H1 (cell line): Measurements from ENCODE around the gene ADIPOR1. TPM values are rescaled to one million over a fixed set of nuclear protein-coding genes. Genes with fewer than 3 reads are reported as not detected.

Source experiments
- CTCF ChIA-PET: fragments of 300-600 bp; sonication (Branson Sonifier 250); formaldehyde crosslinking; loops from one replicate; lab custom pipeline; 2021; ENCODE audit not compliant: partially characterized antibody; lab: Charles Lee
- POLR2A ChIA-PET: fragments of 300-600 bp; sonication (Branson Sonifier 250); formaldehyde crosslinking; loops from one replicate; lab custom pipeline; 2021; ENCODE audit warnings: inconsistent platforms; ENCODE audit not compliant: partially characterized antibody; lab: Charles Lee
- DNase-seq, 2 experiments: peaks; one replicate each; pipeline versions ENCODE4 v3.0.0 to v3.0.0-alpha.2; 2010 to 2022; ENCODE audit warnings: low spot score in 2 of 2, low read depth in 1 of 2, mixed read lengths in 1 of 2
- FAIRE-seq: peaks from 2 replicates; lab custom pipeline; 2011; peaks lifted over from hg19 to GRCh38; lab: Jason Lieb, UNC
- H2AFZ ChIP-seq: 2 replicates; pipeline ENCODE4 v1.8.1; 2012; ENCODE audit warnings: low read length, inconsistent platforms
- H2AK5ac ChIP-seq: 2 replicates; pipeline ENCODE4 v1.6.1; 2013; ENCODE audit warnings: low read depth, low read length
- H2BK120ac ChIP-seq: replicated peaks from 2 replicates; pipeline ENCODE3; 2013; ENCODE audit warnings: low read depth, low read length, inconsistent platforms
- H2BK12ac ChIP-seq: 2 replicates; pipeline ENCODE4 v1.6.1; 2013; ENCODE audit warnings: low read depth, low read length
- H2BK15ac ChIP-seq: 2 replicates; pipeline ENCODE4 v1.6.1; 2013; ENCODE audit warnings: low read length
- H2BK20ac ChIP-seq: 2 replicates; pipeline ENCODE4 v1.6.1; 2013; ENCODE audit warnings: low read length
- H2BK5ac ChIP-seq: 2 replicates; pipeline ENCODE4 v1.6.1; 2013; ENCODE audit warnings: low read depth, low read length
- H3K14ac ChIP-seq: 2 replicates; pipeline ENCODE4 v1.6.1; 2013; ENCODE audit warnings: inconsistent platforms; ENCODE audit not compliant: insufficient read length
- H3K18ac ChIP-seq: 2 replicates; pipeline ENCODE4 v1.6.1; 2013; ENCODE audit warnings: low read length; ENCODE audit errors: extremely low read depth
- H3K23ac ChIP-seq: 2 replicates; pipeline ENCODE4 v1.6.1; 2013; ENCODE audit warnings: inconsistent platforms; ENCODE audit not compliant: insufficient read length
- H3K23me2 ChIP-seq: 2 replicates; pipeline ENCODE4 v1.6.1; 2013; ENCODE audit warnings: low read depth, low read length
- H3K27ac ChIP-seq: 2 replicates; pipeline ENCODE4 v1.6.1; 2011; ENCODE audit warnings: low read depth, low read length, inconsistent platforms
- H3K27me3 ChIP-seq, 4 experiments: replicated peaks in 1 of 4; 1 replicate in 1 of 4; 2 replicates in 3 of 4; pipeline versions ENCODE4 v1.6.1 to v1.8.1; 2011 to 2013; ENCODE audit warnings: low read length in 3 of 4, mild to moderate bottlenecking in 3 of 4, inconsistent platforms in 2 of 4, mixed read lengths in 2 of 4, moderate library complexity in 1 of 4; ENCODE audit not compliant: control insufficient read depth in 3 of 4, insufficient read depth in 3 of 4; ENCODE audit errors: extremely low read depth in 1 of 4
- H3K36me3 ChIP-seq, 4 experiments: 2 replicates each; pipeline versions ENCODE4 v1.6.1 to v1.8.1; 2011 to 2013; ENCODE audit warnings: mild to moderate bottlenecking in 4 of 4, low read length in 3 of 4, moderate library complexity in 2 of 4, control low read depth in 1 of 4, inconsistent platforms in 1 of 4; ENCODE audit not compliant: insufficient read depth in 4 of 4, control insufficient read depth in 2 of 4
- H3K4ac ChIP-seq: replicated peaks from 2 replicates; pipeline ENCODE3; 2013; ENCODE audit warnings: low read length, low read depth, mixed read lengths, inconsistent platforms; ENCODE audit not compliant: insufficient read length
- H3K4me1 ChIP-seq, 4 experiments: replicated peaks in 1 of 4; 1 replicate in 1 of 4; 2 replicates in 3 of 4; pipeline versions ENCODE4 v1.6.1 to v1.8.1; 2011 to 2013; ENCODE audit warnings: low read length in 3 of 4, inconsistent platforms in 2 of 4, mixed read lengths in 1 of 4; ENCODE audit not compliant: insufficient read depth in 4 of 4, control insufficient read depth in 3 of 4
- H3K4me2 ChIP-seq, 2 experiments: 2 replicates each; pipeline versions ENCODE4 v1.6.1 to v1.8.1; 2011 to 2013; ENCODE audit warnings: low read depth in 2 of 2, low read length in 2 of 2, control low read depth in 1 of 2, inconsistent platforms in 1 of 2, mild to moderate bottlenecking in 1 of 2; ENCODE audit not compliant: insufficient read depth in 1 of 2
- H3K4me3 ChIP-seq, 4 experiments: fragments of 200-600, 300-600 bp in 1 of 4; sonication (generic), shearing (Covaris generic), sonication (Bioruptor Twin) in 1 of 4; 2 replicates each; pipeline versions ENCODE4 v1.5.1 to v1.8.1; 2011 to 2016; ENCODE audit warnings: low read length in 4 of 4, low read depth in 3 of 4, control low read depth in 2 of 4, inconsistent platforms in 2 of 4, mild to moderate bottlenecking in 2 of 4, mixed read lengths in 1 of 4, moderate library complexity in 1 of 4; ENCODE audit not compliant: insufficient read depth in 2 of 4; ENCODE audit errors: extremely low read depth in 1 of 4
- H3K56ac ChIP-seq: replicated peaks from 2 replicates; pipeline ENCODE3; 2013; ENCODE audit warnings: low read depth, mild to moderate bottlenecking, mixed read lengths, low read length, inconsistent platforms; ENCODE audit not compliant: insufficient read length
- H3K79me1 ChIP-seq: 2 replicates; pipeline ENCODE4 v1.6.1; 2013; ENCODE audit warnings: low read depth, low read length, control low read depth
- H3K79me2 ChIP-seq, 2 experiments: 2 replicates each; pipeline versions ENCODE4 v1.6.1 to v1.8.1; 2012 to 2013; ENCODE audit warnings: low read length in 2 of 2, mild to moderate bottlenecking in 2 of 2, inconsistent platforms in 1 of 2; ENCODE audit not compliant: insufficient read depth in 2 of 2, control insufficient read depth in 1 of 2
- H3K9ac ChIP-seq, 4 experiments: replicated peaks in 1 of 4; 1 replicate in 1 of 4; 2 replicates in 3 of 4; pipeline versions ENCODE4 v1.6.1 to v1.8.1; 2011 to 2013; ENCODE audit warnings: low read depth in 3 of 4, low read length in 3 of 4, control low read depth in 2 of 4, mild to moderate bottlenecking in 2 of 4, moderate library complexity in 2 of 4, inconsistent platforms in 1 of 4; ENCODE audit errors: extremely low read depth in 1 of 4
- H3K9me3 ChIP-seq, 2 experiments: 2 replicates each; pipeline versions ENCODE4 v1.6.1 to v1.8.1; 2012 to 2013; ENCODE audit warnings: mild to moderate bottlenecking in 2 of 2, moderate library complexity in 2 of 2, control low read depth in 1 of 2, inconsistent platforms in 1 of 2, low read depth in 1 of 2, low read length in 1 of 2, mixed read lengths in 1 of 2; ENCODE audit not compliant: insufficient read depth in 2 of 2
- H4K20me1 ChIP-seq, 2 experiments: replicated peaks in 1 of 2; 2 replicates each; pipeline versions ENCODE3 to v1.8.1; 2011 to 2013; ENCODE audit warnings: inconsistent platforms in 2 of 2, low read length in 2 of 2, mild to moderate bottlenecking in 1 of 2; ENCODE audit not compliant: insufficient read depth in 2 of 2, control insufficient read depth in 1 of 2
- H4K5ac ChIP-seq: 2 replicates; pipeline ENCODE4 v1.6.1; 2013; ENCODE audit warnings: low read length, low read depth, mixed read lengths, inconsistent platforms; ENCODE audit not compliant: insufficient read length
- H4K8ac ChIP-seq: 2 replicates; pipeline ENCODE4 v1.8.0; 2013; ENCODE audit warnings: mild to moderate bottlenecking, moderate library complexity, low read length, inconsistent platforms; ENCODE audit not compliant: insufficient read depth; ENCODE audit errors: extremely low read depth
- H4K91ac ChIP-seq: replicated peaks from 2 replicates; pipeline ENCODE3; 2013; ENCODE audit warnings: low read length, mixed read lengths, inconsistent platforms; ENCODE audit not compliant: insufficient read length
- KDM4A ChIP-seq: IDR thresholded peaks from one replicate; pipeline ENCODE4 v1.7.1; 2012; ENCODE audit warnings: low read depth, mild to moderate bottlenecking, moderate library complexity, low read length, inconsistent platforms; ENCODE audit not compliant: severe bottlenecking
- ZNF274 ChIP-seq: IDR thresholded peaks from 2 replicates; pipeline ENCODE4 v1.7.0; 2012; ENCODE audit warnings: low read length, borderline replicate concordance; ENCODE audit errors: extremely low read depth
- WGBS, 2 experiments: shearing (Covaris generic) in 1 of 2; methylation state at CpG; one replicate each; pipeline versions ENCODE4 v1.1.6 to v1.1.7; 2013 to 2015; ENCODE audit warnings: low lambda C conversion rate in 2 of 2, mixed read lengths in 2 of 2, inconsistent platforms in 1 of 2, low coverage in 1 of 2, missing lambda C conversion rate in 1 of 2; ENCODE audit not compliant: insufficient replicate concordance in 2 of 2, insufficient coverage in 1 of 2, insufficient read length in 1 of 2; ENCODE audit errors: extremely low coverage in 1 of 2, missing lambda C conversion rate in 1 of 2; 5-methylcytosine and 5-hydroxymethylcytosine counted together
- polyA plus RNA-seq, 7 experiments: library from polyadenylated mRNA; depleted of rRNA in 3 of 7; stranded (reverse) in 5 of 7; unstranded in 2 of 7; fragments of >200 nt in 5 of 7; fragments of 200-250 nt in 2 of 7; gene quantifications; 1 replicate in 5 of 7; 2 replicates in 1 of 7; 4 replicates in 1 of 7; pipeline versions ENCODE4 v1.2.1 to v1.2.3, GENCODE V29; 2011 to 2013; ENCODE audit warnings: missing spikeins in 2 of 7, mixed read lengths in 2 of 7
- total RNA-seq: library from RNA; stranded (reverse); fragmentation: NEBNext Ultra II Directional; extraction: Animal tissue kit (Norgen Biotek cat#: 25700); gene quantifications from 2 replicates; pipeline ENCODE4 v1.2.1, GENCODE V29; 2021

ADIPOR1 gene
- total and polyA plus RNA-seq, 2 of the 8 experiments (the other 6 are each of a cell fraction or from before 2014, with no cell fraction given): 69.8 to 118 TPM

GRCh38 chr1:202967684-202968281, 9.7 kb upstream of the ADIPOR1 start:
- H4K91ac ChIP-seq: no peak overlapping the region
- H2BK12ac ChIP-seq: peak overlapping the region; percentile 60; the same call in 1 of the 2 replicates
- H3K23ac ChIP-seq: no peak overlapping the region
- no peak overlapping the region for H2BK120ac ChIP-seq
- peak overlapping the region; percentile 59 to 77 (median 71) for H3K4me3 ChIP-seq
- H2BK5ac ChIP-seq: no peak overlapping the region
- peak overlapping the region; percentile 32; the same call in 1 of the 2 replicates for H3K18ac ChIP-seq
- ChIA-PET POLR2A (interaction anchor here (0.9 to 2.0 kb wide), 7 partner anchors 13 to 72 kb away, joined by 3 to 7 read pairs (median 3); no protein-coding TSS in a partner anchor), CTCF (interaction anchor here (0.6 to 1.7 kb wide), 16 partner anchors 8 to 235 kb away, joined by 3 to 11 read pairs (median 4); no protein-coding TSS in a partner anchor)
- no peak overlapping the region for H2BK20ac ChIP-seq
- H3K36me3 ChIP-seq: peaks cover 0 to 2% (median 0%) of the 10 kb centered on the region in 4 experiments; a peak in 1 of 8 replicates
- DNase-seq (no peak), FAIRE-seq (no peak)
- no peaks in the 10 kb centered on the region for H3K79me1 ChIP-seq
- H4K8ac ChIP-seq: peak overlapping the region; percentile 75
- peak overlapping the region; percentile 79 for H2AFZ ChIP-seq
- H3K4me1 ChIP-seq: peaks cover 4 to 6% (median 5%) of the 10 kb centered on the region in 4 experiments; a peak in 6 of 7 replicates
- H3K23me2 ChIP-seq: peaks cover 10% of the 10 kb centered on the region
- no peak overlapping the region for H2AK5ac ChIP-seq
- H4K20me1 ChIP-seq: peaks cover 0 to 2% of the 10 kb centered on the region in 2 experiments
- H3K14ac ChIP-seq: no peak overlapping the region
- peak overlapping the region; percentile 88 to 97 for H3K4me2 ChIP-seq
- 7% methylated on average over 21 of the region's 21 CpGs; no CpG with 5 or more reads in 1 of the 2 experiments for WGBS, 2 experiments
- H2BK15ac ChIP-seq: no peak overlapping the region
- H3K9me3 ChIP-seq: no peaks in the 10 kb centered on the region
- no peak overlapping the region for H3K56ac ChIP-seq
- H3K27ac ChIP-seq: no peak overlapping the region
- peak overlapping the region; percentile 36 for H4K5ac ChIP-seq
- H3K27me3 ChIP-seq: no peaks in the 10 kb centered on the region; a peak in 2 of 7 replicates
- peak overlapping the region; percentile 22 to 77 (median 48); a peak in 6 of 7 replicates for H3K9ac ChIP-seq
- H3K79me2 ChIP-seq: no peaks in the 10 kb centered on the region
- TF ChIP-seq KDM4A (peak; percentile 66), ZNF274 (no peak)
- no peak overlapping the region for H3K4ac ChIP-seq
